IMR-90 (cell line): ENCODE results near the gene SLC39A5. TPM values are rescaled to one million over a fixed set of nuclear protein-coding genes. Genes with fewer than 3 reads are reported as not detected.

ENCODE experiments used
- ATAC-seq: fragments of 200-7000 bp; cut with Tn5 transposase; 2 replicates; pipeline ENCODE4 v1.9.1; 2020; ENCODE audit warnings: low read depth, mild to moderate bottlenecking, moderate library complexity
- BruUV-seq: library from RNA; stranded (reverse); fragments of 400-500 nt; replicated peaks from 2 replicates; lab custom pipeline; 2021; lab: Mats Ljungman, UMichigan
- CTCF ChIA-PET: fragments of 300-600 bp; formaldehyde crosslinking; extraction: SDS; loops from one replicate; lab custom pipeline; 2021; ENCODE audit warnings: antibody characterized with exemption; lab: Yijun Ruan, JAX
- POLR2A ChIA-PET: fragments of 300-600 bp; sonication (Branson Sonifier 250); formaldehyde crosslinking; loops from one replicate; lab custom pipeline; 2022; ENCODE audit warnings: antibody characterized with exemption; ENCODE audit not compliant: unreplicated experiment; lab: Charles Lee
- DNase-seq: peaks from one replicate; pipeline ENCODE4 v3.0.0; 2013
- H2AFZ ChIP-seq: replicated peaks from 2 replicates; pipeline ENCODE3; 2013; ENCODE audit warnings: low read length, mild to moderate bottlenecking; ENCODE audit not compliant: poor library complexity
- H2AK5ac ChIP-seq: 2 replicates; pipeline ENCODE4 v1.6.1; 2013; ENCODE audit warnings: low read depth, low read length, inconsistent platforms
- H2AK9ac ChIP-seq: replicated peaks from 2 replicates; pipeline ENCODE3; 2013; ENCODE audit warnings: mild to moderate bottlenecking, low read depth, low read length, moderate library complexity; ENCODE audit not compliant: poor library complexity
- H2BK120ac ChIP-seq: 2 replicates; pipeline ENCODE4 v1.6.1; 2013; ENCODE audit warnings: low read depth, low read length, inconsistent platforms
- H2BK15ac ChIP-seq: 3 replicates; pipeline ENCODE4 v1.6.1; 2013; ENCODE audit warnings: low read depth, low read length, inconsistent platforms
- H2BK20ac ChIP-seq: 2 replicates; pipeline ENCODE4 v1.6.1; 2013; ENCODE audit warnings: low read depth, mild to moderate bottlenecking, inconsistent platforms, low read length, moderate library complexity
- H2BK5ac ChIP-seq: 2 replicates; pipeline ENCODE4 v1.6.1; 2013; ENCODE audit warnings: mild to moderate bottlenecking, low read depth, low read length, inconsistent platforms; ENCODE audit not compliant: poor library complexity, severe bottlenecking
- H3K14ac ChIP-seq: replicated peaks from 2 replicates; pipeline ENCODE4 v1.6.1; 2013; ENCODE audit warnings: low read depth, low read length, inconsistent platforms
- H3K18ac ChIP-seq: 2 replicates; pipeline ENCODE4 v1.6.1; 2013; ENCODE audit warnings: low read depth, low read length, control low read depth
- H3K23ac ChIP-seq: 2 replicates; pipeline ENCODE4 v1.6.1; 2013; ENCODE audit warnings: low read depth, low read length, inconsistent platforms
- H3K27ac ChIP-seq: 2 replicates; pipeline ENCODE4 v1.5.1; 2013; ENCODE audit warnings: mild to moderate bottlenecking, control low read depth, low read length; ENCODE audit not compliant: insufficient read depth
- H3K27me3 ChIP-seq: 2 replicates; pipeline ENCODE4 v1.6.1; 2013; ENCODE audit warnings: low read length; ENCODE audit not compliant: control insufficient read depth, insufficient read depth
- H3K36me3 ChIP-seq: 2 replicates; pipeline ENCODE4 v1.6.1; 2013; ENCODE audit warnings: low read length, mixed read lengths; ENCODE audit not compliant: control insufficient read depth, insufficient read depth
- H3K4ac ChIP-seq: 2 replicates; pipeline ENCODE4 v1.6.1; 2013; ENCODE audit warnings: low read depth, low read length, inconsistent platforms
- H3K4me1 ChIP-seq: 2 replicates; pipeline ENCODE4 v1.6.1; 2013; ENCODE audit warnings: low read length, mixed read lengths; ENCODE audit not compliant: control insufficient read depth, insufficient read depth
- H3K4me2 ChIP-seq: 2 replicates; pipeline ENCODE4 v1.6.1; 2013; ENCODE audit warnings: low read depth, mild to moderate bottlenecking, control low read depth, low read length, moderate library complexity
- H3K4me3 ChIP-seq: 2 replicates; pipeline ENCODE4 v1.5.1; 2013; ENCODE audit warnings: low read depth, mild to moderate bottlenecking, control low read depth, low read length, moderate library complexity; ENCODE audit not compliant: insufficient read depth
- H3K56ac ChIP-seq: 2 replicates; pipeline ENCODE4 v1.6.1; 2013; ENCODE audit warnings: low read length, inconsistent platforms; ENCODE audit not compliant: insufficient read depth; ENCODE audit errors: extremely low read depth
- H3K79me1 ChIP-seq, 2 experiments: 2 replicates each; pipeline ENCODE4 v1.6.1; 2013; ENCODE audit warnings: low read length in 2 of 2, inconsistent platforms in 1 of 2, low read depth in 1 of 2
- H3K9ac ChIP-seq: 2 replicates; pipeline ENCODE4 v1.6.1; 2013; ENCODE audit warnings: low read depth, low read length, control low read depth
- H3K9me1 ChIP-seq: 2 replicates; pipeline ENCODE4 v1.6.1; 2013; ENCODE audit warnings: low read length, inconsistent platforms; ENCODE audit not compliant: insufficient read depth
- H3K9me3 ChIP-seq: 2 replicates; pipeline ENCODE4 v1.6.1; 2013; ENCODE audit warnings: low read length; ENCODE audit not compliant: control insufficient read depth, insufficient read depth
- H4K20me1 ChIP-seq: 2 replicates; pipeline ENCODE4 v1.6.1; 2013; ENCODE audit warnings: low read length, inconsistent platforms; ENCODE audit not compliant: insufficient read depth
- H4K5ac ChIP-seq: 2 replicates; pipeline ENCODE4 v1.6.1; 2013; ENCODE audit warnings: mild to moderate bottlenecking, low read depth, low read length, control low read depth
- H4K8ac ChIP-seq, 2 experiments: 2 replicates each; pipeline ENCODE4 v1.6.1; 2013; ENCODE audit warnings: low read depth in 2 of 2, low read length in 2 of 2, control low read depth in 1 of 2, inconsistent platforms in 1 of 2
- H4K91ac ChIP-seq: 2 replicates; pipeline ENCODE4 v1.6.1; 2013; ENCODE audit warnings: low read depth, low read length, inconsistent platforms; ENCODE audit not compliant: insufficient read depth
- BHLHE40 ChIP-seq: fragments of 150-350 bp; IDR thresholded peaks from 2 replicates; pipeline ENCODE4 v1.6.1; 2016; ENCODE audit warnings: mild to moderate bottlenecking, low read depth, low read length
- CEBPB ChIP-seq: IDR thresholded peaks from 2 replicates; pipeline ENCODE4 v1.6.1; 2012; ENCODE audit warnings: low read depth, low read length, improper control_type of control experiment
- FOS ChIP-seq: fragments of 150-350 bp; IDR thresholded peaks from 2 replicates; pipeline ENCODE4 v1.6.1; 2016; ENCODE audit warnings: low read depth, low read length
- MAFK ChIP-seq: IDR thresholded peaks from 2 replicates; pipeline ENCODE4 v1.6.1; 2012; ENCODE audit warnings: low read depth, low read length, improper control_type of control experiment
- MAZ ChIP-seq: IDR thresholded peaks from 2 replicates; pipeline ENCODE4 v1.6.1; 2012; ENCODE audit warnings: low read depth, mild to moderate bottlenecking, low read length, improper control_type of control experiment, moderate library complexity, borderline replicate concordance
- RAD21 ChIP-seq: IDR thresholded peaks from 2 replicates; pipeline ENCODE4 v1.6.1; 2012; ENCODE audit warnings: low read length, improper control_type of control experiment
- RCOR1 ChIP-seq: IDR thresholded peaks from 2 replicates; pipeline ENCODE4 v1.6.1; 2012; ENCODE audit warnings: mild to moderate bottlenecking, low read length, improper control_type of control experiment; ENCODE audit not compliant: insufficient replicate concordance
- SMC3 ChIP-seq: fragments of 150-350 bp; IDR thresholded peaks from 2 replicates; pipeline ENCODE4 v1.6.1; 2016; ENCODE audit warnings: low read depth, mild to moderate bottlenecking, antibody characterized with exemption, low read length, moderate library complexity
- WGBS, 2 experiments: methylation state at CpG; one replicate each; pipeline versions ENCODE4 v1.1.5 to v1.1.7; 2013; ENCODE audit warnings: missing lambda C conversion rate in 2 of 2; ENCODE audit not compliant: insufficient read length in 1 of 2; ENCODE audit errors: extremely low coverage in 2 of 2; 5-methylcytosine and 5-hydroxymethylcytosine counted together
- dilution Hi-C: fragments of 300-500 bp; cut with HindIII; formaldehyde crosslinking; loops from one replicate; pipeline ENCODE4 v1.14.3; 2018; ENCODE audit warnings: low sequenced_read_pairs; ENCODE audit not compliant: unreplicated experiment
- in situ Hi-C: fragments of 300-500 bp; cut with MboI; formaldehyde crosslinking; loops from 3 replicates; pipeline ENCODE4 v1.14.3; 2019; ENCODE audit warnings: low sequenced_read_pairs, inconsistent platforms, mixed read lengths
- intact Hi-C: fragments of 100-400 bp; cut with micrococcal nuclease; formaldehyde crosslinking; loops from 2 replicates; pipeline ENCODE4 v1.10.0; 2022
- polyA plus RNA-seq, 3 experiments: library from polyadenylated mRNA; depleted of rRNA; stranded (reverse); fragments of >200 nt; gene quantifications; 2 replicates each; pipeline ENCODE4 v1.2.3, GENCODE V29; 2012; ENCODE audit warnings: low replicate concordance in 1 of 3
- total RNA-seq: library from RNA; depleted of rRNA; stranded (reverse); fragments of >200 nt; gene quantifications from 2 replicates; pipeline ENCODE4 v1.2.3, GENCODE V29; 2012
- TF ChIP-seq, protein P1 (sequence below): conservative IDR thresholded peaks from 2 replicates; pipeline ENCODE4 v1.5.1; 2012; ENCODE audit warnings: mild to moderate bottlenecking, low read depth, low read length, improper control_type of control experiment

SLC39A5 gene
- total and polyA plus RNA-seq, 2 of the 4 experiments (the other 2 are of a cell fraction): not detected

DNA sequence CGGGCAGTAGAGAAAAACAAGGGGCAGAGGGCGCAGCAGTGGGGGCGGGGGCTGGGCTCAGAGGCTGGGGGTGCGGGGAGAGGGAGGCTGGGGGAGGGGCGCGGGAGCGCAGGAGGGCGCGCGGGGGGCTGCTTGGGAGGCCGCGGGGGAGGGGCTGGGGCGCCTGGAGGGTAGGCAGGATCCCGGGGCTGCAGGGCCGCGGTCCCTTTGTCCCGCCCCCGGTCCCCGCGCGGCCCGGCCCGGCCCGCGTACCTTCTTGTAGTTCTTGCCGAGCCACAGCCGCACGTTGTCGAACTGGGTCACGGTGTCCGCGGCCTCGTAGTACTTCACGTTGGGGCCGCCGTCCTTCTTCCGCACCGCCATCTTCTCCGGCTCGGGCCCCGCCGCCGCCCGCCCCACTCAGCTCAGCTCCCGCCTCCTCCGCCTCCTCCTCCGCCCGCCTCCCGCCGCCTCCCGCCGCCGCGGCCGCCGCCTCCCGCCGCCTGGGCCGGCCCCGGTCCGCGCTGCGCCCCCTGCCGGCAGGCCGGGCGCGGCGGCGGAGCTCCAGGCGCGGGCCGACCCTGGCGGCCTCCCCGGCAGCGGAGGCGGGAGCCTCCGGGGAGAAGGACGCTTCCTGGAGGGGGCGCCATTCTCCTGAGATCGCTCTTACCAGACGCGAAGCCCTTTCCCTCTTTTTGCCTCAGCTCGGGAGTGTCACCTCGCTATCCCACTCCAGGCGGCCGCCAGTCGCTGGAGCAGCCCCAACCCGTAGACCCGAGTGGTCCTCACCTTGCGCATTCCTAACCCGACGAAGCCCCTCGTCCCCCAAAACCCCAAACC lies 40.5 kb upstream of the SLC39A5 start, which contains the start of gene SMARCC2:
Gene SMARCC2 (minus strand): TSS at position 385 of the 819 bp plus-strand sequence. CDS start 22 bp downstream, at position 363.
- intact Hi-C loops (loop anchor here (1.0 to 2.0 kb wide), 2 partner anchors 63 to 70 kb away; no protein-coding TSS in a partner anchor), in situ Hi-C loops (loop anchor here (5.0 kb wide), 1 partner anchor 62 kb away; the partner anchor contains the start of gene ESYT1), dilution Hi-C loops (no loop called here)
- peak; percentile 85 for DNase-seq
- Histone ChIP-seq H3K23ac (peak within 1 kb of the TSS; percentile 92), H3K9ac (peak within 1 kb of the TSS; percentile 95), H2BK120ac (peak within 1 kb of the TSS; percentile 86), H2BK15ac (peak within 1 kb of the TSS; percentile 77; the same call in 1 of the 3 replicates), H3K4me3 (peak within 1 kb of the TSS; percentile 95), H4K5ac (peak within 1 kb of the TSS; percentile 83), H3K9me1 (peaks cover 5% of the 10 kb centered on the region; the same call in 1 of the 2 replicates), H3K79me1 (peaks cover 22 to 41% of the 10 kb centered on the region in 2 experiments), H2AFZ (peak within 1 kb of the TSS; percentile 100), H3K4ac (peak within 1 kb of the TSS; percentile 95), H2AK5ac (peak within 1 kb of the TSS; percentile 64), H3K4me1 (peaks cover 7% of the 10 kb centered on the region), H4K8ac (peak within 1 kb of the TSS; percentile 83 to 94), H2AK9ac (peak within 1 kb of the TSS; percentile 99), H3K27ac (peak within 1 kb of the TSS; percentile 93), H3K4me2 (peak within 1 kb of the TSS; percentile 97), H2BK5ac (peak within 1 kb of the TSS; percentile 84), H4K20me1 (peaks cover 14% of the 10 kb centered on the region; the same call in 1 of the 2 replicates), H3K36me3 (peaks cover 9% of the 10 kb centered on the region), H3K56ac (peak within 1 kb of the TSS; percentile 61), H3K14ac (peak within 1 kb of the TSS; percentile 97), H3K18ac (peak within 1 kb of the TSS; percentile 61), H4K91ac (peak within 1 kb of the TSS; percentile 83), H2BK20ac (peak within 1 kb of the TSS; percentile 65; the same call in 1 of the 2 replicates), H3K9me3 (no peaks in the 10 kb centered on the region), H3K27me3 (no peaks in the 10 kb centered on the region)
- TF ChIP-seq MAZ (peak; percentile 62; the same call in 1 of the 2 replicates), BHLHE40 (0 out of 2 replicates have a peak, but pooled peaks have one; percentile 5), MAFK (no peak), SMC3 (peak; percentile 70), FOS (no peak), CEBPB (no peak), RAD21 (peak; percentile 65), RCOR1 (no peak)
- TF ChIP-seq, protein P1, sequence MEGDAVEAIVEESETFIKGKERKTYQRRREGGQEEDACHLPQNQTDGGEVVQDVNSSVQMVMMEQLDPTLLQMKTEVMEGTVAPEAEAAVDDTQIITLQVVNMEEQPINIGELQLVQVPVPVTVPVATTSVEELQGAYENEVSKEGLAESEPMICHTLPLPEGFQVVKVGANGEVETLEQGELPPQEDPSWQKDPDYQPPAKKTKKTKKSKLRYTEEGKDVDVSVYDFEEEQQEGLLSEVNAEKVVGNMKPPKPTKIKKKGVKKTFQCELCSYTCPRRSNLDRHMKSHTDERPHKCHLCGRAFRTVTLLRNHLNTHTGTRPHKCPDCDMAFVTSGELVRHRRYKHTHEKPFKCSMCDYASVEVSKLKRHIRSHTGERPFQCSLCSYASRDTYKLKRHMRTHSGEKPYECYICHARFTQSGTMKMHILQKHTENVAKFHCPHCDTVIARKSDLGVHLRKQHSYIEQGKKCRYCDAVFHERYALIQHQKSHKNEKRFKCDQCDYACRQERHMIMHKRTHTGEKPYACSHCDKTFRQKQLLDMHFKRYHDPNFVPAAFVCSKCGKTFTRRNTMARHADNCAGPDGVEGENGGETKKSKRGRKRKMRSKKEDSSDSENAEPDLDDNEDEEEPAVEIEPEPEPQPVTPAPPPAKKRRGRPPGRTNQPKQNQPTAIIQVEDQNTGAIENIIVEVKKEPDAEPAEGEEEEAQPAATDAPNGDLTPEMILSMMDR: peak; percentile 97
- POLR2A ChIA-PET: interaction anchor here (0.6 to 1.3 kb wide), 4 partner anchors 23 to 71 kb away, joined by 3 to 7 read pairs (median 4); partner anchors contain the start of genes RNF41 and ZC3H10
- CTCF ChIA-PET: interaction anchor here (0.6 to 2.6 kb wide), 20 partner anchors 10 to 275 kb away, joined by 3 to 27 read pairs (median 4); partner anchors contain the start of genes ANKRD52, ESYT1, RNF41 and ZC3H10
- WGBS, 2 experiments: 1% methylated on average over 53 of the region's 93 CpGs; no CpG with 5 or more reads in 1 of the 2 experiments
- ATAC-seq: peak; percentile 86
- no TSS peak for BruUV-seq
